Heart left ventricle (tissue), 16 donors: ENCODE data around the gene SPPL2B. TPM values are rescaled to one million over a fixed set of nuclear protein-coding genes. Genes with fewer than 3 reads are reported as not detected.
A peak's percentile ranks its signal among the peaks of the same experiment; 100 is the strongest.

Experiments
- ATAC-seq, 4 donors: fragments of 200-7000 bp; cut with Tn5 transposase; one replicate each; pipeline ENCODE4 v1.9.1; 2020 to 2022; ENCODE audit warnings: moderate library complexity in 4 of 4, mild to moderate bottlenecking in 3 of 4, moderate number of reproducible peaks in 1 of 4
- DNase-seq, 5 donors: peaks; one replicate each; pipeline ENCODE4 v3.0.0-alpha.2; 2020
- H3K27ac ChIP-seq, 12 donors: fragments of 200-600 bp; sonication (generic) in 4 of 12; one replicate each; pipeline versions ENCODE4 v1.5.0 to v1.8.0; 2016 to 2022; ENCODE audit warnings: mild to moderate bottlenecking in 2 of 12
- H3K27me3 ChIP-seq, 9 donors: fragments of 200-600 bp; sonication (generic) in 2 of 9; one replicate each; pipeline versions ENCODE4 v1.5.1 to v1.8.0; 2016 to 2022; ENCODE audit warnings: mild to moderate bottlenecking in 3 of 9
- H3K36me3 ChIP-seq, 9 donors: fragments of 200-600 bp; sonication (generic) in 2 of 9; one replicate each; pipeline versions ENCODE4 v1.5.0 to v1.8.0; 2018 to 2022; ENCODE audit warnings: mild to moderate bottlenecking in 2 of 9
- H3K4me1 ChIP-seq, 12 donors: fragments of 200-600 bp; sonication (generic) in 4 of 12; one replicate each; pipeline versions ENCODE4 v1.5.0 to v1.8.0; 2016 to 2022; ENCODE audit warnings: mild to moderate bottlenecking in 3 of 12
- H3K4me3 ChIP-seq, 12 donors: fragments of 200-600 bp; sonication (generic) in 4 of 12; one replicate each; pipeline versions ENCODE4 v1.5.0 to v1.8.0; 2017 to 2022; ENCODE audit warnings: mild to moderate bottlenecking in 9 of 12, moderate library complexity in 4 of 12
- H3K9me3 ChIP-seq, 12 donors: fragments of 200-600 bp; sonication (generic) in 4 of 12; one replicate each; pipeline versions ENCODE4 v1.5.0 to v1.8.0; 2016 to 2022; ENCODE audit warnings: mild to moderate bottlenecking in 1 of 12
- CTCF ChIP-seq, 12 donors: fragments of 200-600 bp; sonication (generic) in 4 of 12; IDR thresholded peaks; one replicate each; pipeline versions ENCODE4 v1.5.0 to v1.8.0; 2018 to 2022; ENCODE audit warnings: antibody characterized with exemption in 12 of 12, mild to moderate bottlenecking in 5 of 12
- POLR2A ChIP-seq, 2 donors: fragments of 450-650 bp; IDR thresholded peaks; one replicate each; pipeline ENCODE4 v1.6.1; 2017; ENCODE audit warnings: antibody characterized with exemption in 2 of 2, mild to moderate bottlenecking in 2 of 2, moderate library complexity in 2 of 2
- WGBS, 4 donors: extraction: QIAGEN DNeasy Blood & Tissue Kit in 2 of 4; methylation state at CpG; one replicate each; pipeline versions ENCODE4 v1.1.5 to v1.1.7; 2013 to 2018; 5-methylcytosine and 5-hydroxymethylcytosine counted together
- intact Hi-C, 10 donors: fragments of 100-400 bp; cut with DNase I; formaldehyde crosslinking; loops; one replicate each; pipeline versions ENCODE4 v1.11.1 to v1.14.2; 2022
- polyA plus RNA-seq, 2 donors: library from polyadenylated mRNA; stranded (reverse); fragments of 200-250 nt; gene quantifications; one replicate each; pipeline ENCODE4 v1.2.3, GENCODE V29; 2013
- total RNA-seq, 9 donors: library from RNA; depleted of rRNA in 2 of 9; stranded (reverse); fragments of >200 nt in 2 of 9; fragmentation: NEBNext Ultra II Directional in 3 of 9; extraction: Animal tissue kit (Norgen Biotek cat#: 25700) in 3 of 9; gene quantifications; one replicate each; pipeline versions ENCODE4 v1.1.0 to v1.2.4, GENCODE V29; 2016 to 2023
- donor health status: ischemic (EF 13 %, LVEDD 7.1; RV severe dilation, severe dysfunction).
- donor health status: healthy with polysubstance abuse.
- donor health status: DM: no; HTN: yes; CAD: no.
- donor health status: DM: no; HTN: no; CAD: no.
- donor health status: ischemic (EF 25% LVEDD 6.9; RV normal size, moderate dysfunction).
- donor health status: ischemic (EF 25% LVEDD 5.7; RV mildly dilated, moderate dysfunction).
- donor health status: healthy.
- donor health status: DM: yes; HTN: yes; CAD: no.
- donor health status: ischemic (EF 35%, LVEDD 5.7; RV mildly dilated, moderate dysfunction).
- donor health status: nonischemic (EF 11% LVEDD 7.7; RV severe dilation, severe dysfunction).
- donor health status: DM: yes; HTN: yes; CAD: no.
- donor health status: PGD.
- donor health status: ischemic (EF 29% LVEDD 5.4; RV normal size, mild dysfunction).
- donor health status: nonischemic (EF 23%, LVEDD 6.1; RV moderate dilation, normal function).

Gene SPPL2B
- total and polyA plus RNA-seq, 11 donors: 17.6 to 31.2 (median 21.6) TPM

DNA sequence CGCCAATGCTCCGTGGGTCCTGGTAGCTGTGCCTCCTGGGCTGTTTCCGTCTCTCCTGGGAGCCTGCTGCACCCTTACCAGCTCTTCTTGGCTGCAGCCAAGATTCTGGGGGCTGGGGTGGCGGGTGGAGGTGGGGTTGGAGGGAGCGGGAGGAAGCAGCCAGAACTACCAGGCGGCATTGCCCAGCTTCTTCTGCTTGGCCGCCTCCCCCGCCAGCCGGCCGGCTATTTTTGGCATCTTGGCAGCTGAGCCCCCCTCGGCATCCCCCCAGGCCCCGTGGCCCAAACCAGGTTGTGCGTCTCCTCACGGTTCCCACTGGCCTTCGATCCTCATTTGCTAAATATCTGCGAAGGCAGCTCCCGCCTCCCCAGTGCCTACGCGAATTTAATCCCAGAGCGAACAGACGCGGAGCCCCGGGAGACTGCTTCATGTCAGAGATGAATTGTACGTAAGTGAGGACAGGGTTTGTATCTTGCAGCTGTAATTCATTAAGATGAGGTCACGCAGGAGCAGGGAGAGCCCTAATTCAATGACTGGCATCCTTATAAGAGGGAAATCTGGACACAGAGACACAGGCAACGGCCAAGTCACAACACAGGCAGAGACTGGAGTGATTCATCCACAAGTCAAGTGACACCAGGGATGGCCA, 33.7 kb upstream of the SPPL2B start:
- ATAC-seq (peak; percentile 17 to 85 (median 79)), DNase-seq (peak in 2 of 5 donors; percentile 60 to 62)
- no peaks in the 10 kb centered on the region for H3K9me3 ChIP-seq
- H3K27ac ChIP-seq: peak overlapping the region in 3 of 12 donors; percentile 34 to 81 (median 55)
- H3K4me3 ChIP-seq: peak overlapping the region in 8 of 12 donors; percentile 2 to 26 (median 14)
- WGBS, 4 donors: 8 to 18% (median 13%) methylated on average over 26 of the region's 26 CpGs
- intact Hi-C loops: no loop called here
- no peaks in the 10 kb centered on the region for H3K36me3 ChIP-seq
- peaks cover 2 to 38% (median 29%) of the 10 kb centered on the region in 12 donors for H3K4me1 ChIP-seq
- H3K27me3 ChIP-seq: peaks cover 22 to 49% (median 40%) of the 10 kb centered on the region in 9 donors
- no peak for TF ChIP-seq POLR2A (IDR thresholded peaks at IDR 0.05)
- no peak for TF ChIP-seq CTCF (IDR thresholded peaks at IDR 0.05)

DNA sequence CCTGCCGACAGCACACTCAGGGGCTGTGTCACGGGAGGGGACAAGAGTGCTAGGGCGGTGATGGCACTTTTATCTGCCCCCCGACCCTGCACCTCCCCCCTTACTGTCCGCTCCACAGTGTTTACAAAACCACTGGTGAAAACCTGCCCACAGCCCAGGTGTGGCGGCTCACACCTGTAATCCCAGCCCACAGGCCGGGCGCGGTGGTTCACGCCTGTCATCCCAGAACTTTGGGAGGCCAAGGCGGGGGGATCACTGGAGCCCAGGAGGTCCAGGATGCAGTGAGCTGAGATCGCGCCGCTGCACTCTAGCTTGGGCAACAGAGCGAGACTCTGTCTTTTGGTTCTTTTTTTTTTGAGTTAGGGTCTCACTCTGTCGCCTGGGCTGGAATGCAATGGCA, 32.3 kb upstream of the SPPL2B start:
- Histone ChIP-seq H3K4me3 (no peak overlapping the region), H3K9me3 (no peaks in the 10 kb centered on the region), H3K27ac (no peak overlapping the region), H3K27me3 (peaks cover 9 to 47% (median 28%) of the 10 kb centered on the region in 9 donors), H3K36me3 (no peaks in the 10 kb centered on the region), H3K4me1 (peaks cover 0 to 24% (median 16%) of the 10 kb centered on the region in 12 donors)
- intact Hi-C loops: no loop called here
- ATAC-seq (no peak), DNase-seq (no peak)
- WGBS, 4 donors: 84 to 89% (median 87%) methylated on average over 16 of the region's 16 CpGs
- TF ChIP-seq POLR2A (IDR thresholded peaks at IDR 0.05) (no peak), CTCF (IDR thresholded peaks at IDR 0.05) (no peak)

GRCh38 chr19:2300533-2300932, 28.0 kb upstream of the SPPL2B start:
- Histone ChIP-seq H3K9me3 (no peaks in the 10 kb centered on the region), H3K4me1 (peaks cover 0 to 10% (median 7%) of the 10 kb centered on the region in 12 donors), H3K27me3 (peaks cover 0 to 38% (median 8%) of the 10 kb centered on the region in 9 donors), H3K36me3 (no peaks in the 10 kb centered on the region), H3K4me3 (no peak overlapping the region), H3K27ac (no peak overlapping the region)
- WGBS, 4 donors: 75 to 84% (median 77%) methylated on average over 17 of the region's 17 CpGs
- TF ChIP-seq POLR2A (IDR thresholded peaks at IDR 0.05): no peak
- TF ChIP-seq CTCF (IDR thresholded peaks at IDR 0.05): no peak
- ATAC-seq (no peak), DNase-seq (no peak)
- intact Hi-C loops: no loop called here

GRCh38 chr19:2302319-2303210, 25.9 kb upstream of the SPPL2B start:
- peak; percentile 52 to 71 (median 63) for DNase-seq
- H3K9me3 ChIP-seq: no peaks in the 10 kb centered on the region
- peaks cover 7 to 50% (median 21%) of the 10 kb centered on the region in 9 donors for H3K27me3 ChIP-seq
- TF ChIP-seq CTCF (IDR thresholded peaks at IDR 0.05): no peak
- no peak for TF ChIP-seq POLR2A (IDR thresholded peaks at IDR 0.05)
- no peak overlapping the region for H3K27ac ChIP-seq
- ATAC-seq: peak in 3 of 4 donors; percentile 55 to 89 (median 80)
- 13 to 33% (median 23%) methylated on average over 32 to 62 of the region's 62 CpGs for WGBS, 4 donors
- H3K4me1 ChIP-seq: peaks cover 0 to 10% (median 7%) of the 10 kb centered on the region in 12 donors
- peak overlapping the region in 4 of 12 donors; percentile 8 to 22 (median 12) for H3K4me3 ChIP-seq
- intact Hi-C loops: no loop called here
- H3K36me3 ChIP-seq: no peaks in the 10 kb centered on the region
